ENCODE measurements around the gene NACA. TPM values are rescaled to one million over a fixed set of nuclear protein-coding genes. Genes with fewer than 3 reads are reported as not detected.
"Not testable (repeated sequence)": the region's sequence is repeated elsewhere in the genome, so short reads cannot be mapped to it uniquely, and the experiment has no call there.

Gene NACA
- total and polyA plus RNA-seq, 8 donors = 531 to 2,541 (median 2,355) TPM

DNA sequence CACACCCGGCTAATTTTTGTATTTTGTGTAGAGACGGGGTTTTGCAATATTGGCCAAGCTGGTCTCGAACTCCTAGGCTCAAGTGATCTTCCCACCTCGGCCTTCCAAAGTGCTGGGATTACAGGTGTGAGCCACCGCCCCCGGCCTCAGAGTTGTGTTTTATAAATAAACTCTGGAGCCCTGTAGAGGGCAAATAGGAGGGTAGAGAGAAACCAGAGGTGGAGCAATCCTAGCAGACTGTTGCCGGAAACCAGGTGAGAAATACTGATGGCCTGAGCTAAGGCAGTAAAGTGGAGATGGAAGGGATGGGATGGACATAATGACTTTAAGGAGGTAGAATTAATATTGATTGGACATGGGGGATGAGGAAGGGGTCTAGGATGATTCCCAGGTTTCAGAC is 35.4 kb upstream of the NACA start:
- H3K27ac ChIP-seq = no peak overlapping the region
- intact Hi-C loops (cut with DNase I) = no loop called here

DNA sequence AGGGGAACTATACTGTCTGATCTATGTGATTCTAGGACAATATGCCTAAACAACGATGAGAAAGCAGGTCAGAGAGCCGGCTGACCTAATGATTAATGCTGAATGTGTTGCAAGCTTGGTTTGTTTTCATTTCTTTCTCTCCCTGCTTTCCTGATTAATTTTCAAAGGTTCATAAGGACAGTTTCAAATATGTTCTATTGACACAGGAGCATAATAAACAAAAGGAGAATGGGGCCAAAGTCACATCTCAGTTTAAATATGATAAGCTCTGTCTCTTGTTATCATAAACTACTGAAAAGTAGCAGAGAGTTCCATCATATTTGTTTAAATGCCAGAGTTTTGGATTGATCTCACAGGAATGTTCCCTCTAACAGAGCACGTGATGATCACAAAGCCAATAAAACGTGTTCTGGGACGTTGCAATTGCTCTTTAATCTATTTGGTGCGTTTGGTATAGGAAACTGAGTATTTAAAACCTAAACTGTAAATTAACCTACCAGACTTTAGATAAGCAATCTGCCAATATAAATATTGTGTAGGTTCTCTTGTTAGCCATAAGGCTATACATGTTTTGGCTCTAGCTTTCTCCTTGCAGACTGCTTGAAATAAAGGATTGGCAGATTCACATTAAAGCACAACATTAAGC is 34.3 kb upstream of the NACA start:
- intact Hi-C loops (cut with DNase I) = loop anchor here in 1 of 2 donors (5.0 kb wide), 1 partner anchor 228 kb away; no protein-coding TSS in a partner anchor
- Histone ChIP-seq H3K27me3 (no peaks in the 10 kb centered on the region), H3K27ac (no peak overlapping the region), H3K9me3 (peaks cover 0 to 10% of the 10 kb centered on the region in 2 donors), H3K36me3 (no peaks in the 10 kb centered on the region), H3K4me1 (peaks cover 0 to 2% of the 10 kb centered on the region in 2 donors), H3K4me3 (no peak overlapping the region)
- TF ChIP-seq, protein P1, sequence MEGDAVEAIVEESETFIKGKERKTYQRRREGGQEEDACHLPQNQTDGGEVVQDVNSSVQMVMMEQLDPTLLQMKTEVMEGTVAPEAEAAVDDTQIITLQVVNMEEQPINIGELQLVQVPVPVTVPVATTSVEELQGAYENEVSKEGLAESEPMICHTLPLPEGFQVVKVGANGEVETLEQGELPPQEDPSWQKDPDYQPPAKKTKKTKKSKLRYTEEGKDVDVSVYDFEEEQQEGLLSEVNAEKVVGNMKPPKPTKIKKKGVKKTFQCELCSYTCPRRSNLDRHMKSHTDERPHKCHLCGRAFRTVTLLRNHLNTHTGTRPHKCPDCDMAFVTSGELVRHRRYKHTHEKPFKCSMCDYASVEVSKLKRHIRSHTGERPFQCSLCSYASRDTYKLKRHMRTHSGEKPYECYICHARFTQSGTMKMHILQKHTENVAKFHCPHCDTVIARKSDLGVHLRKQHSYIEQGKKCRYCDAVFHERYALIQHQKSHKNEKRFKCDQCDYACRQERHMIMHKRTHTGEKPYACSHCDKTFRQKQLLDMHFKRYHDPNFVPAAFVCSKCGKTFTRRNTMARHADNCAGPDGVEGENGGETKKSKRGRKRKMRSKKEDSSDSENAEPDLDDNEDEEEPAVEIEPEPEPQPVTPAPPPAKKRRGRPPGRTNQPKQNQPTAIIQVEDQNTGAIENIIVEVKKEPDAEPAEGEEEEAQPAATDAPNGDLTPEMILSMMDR (IDR thresholded peaks at IDR 0.05) = no peak
- DNase-seq (no peak), ATAC-seq (no peak)

More for the DNA sequence above, 35.4 kb upstream of the NACA start:
- Histone ChIP-seq H3K4me1 (peaks cover 0 to 5% of the 10 kb centered on the region in 2 donors), H3K4me3 (no peak overlapping the region), H3K36me3 (no peaks in the 10 kb centered on the region), H3K27me3 (no peaks in the 10 kb centered on the region), H3K9me3 (peaks cover 0 to 10% of the 10 kb centered on the region in 2 donors)
- TF ChIP-seq, protein P1 (IDR thresholded peaks at IDR 0.05) = no peak
- no peak for ATAC-seq
- no peak for DNase-seq

DNA sequence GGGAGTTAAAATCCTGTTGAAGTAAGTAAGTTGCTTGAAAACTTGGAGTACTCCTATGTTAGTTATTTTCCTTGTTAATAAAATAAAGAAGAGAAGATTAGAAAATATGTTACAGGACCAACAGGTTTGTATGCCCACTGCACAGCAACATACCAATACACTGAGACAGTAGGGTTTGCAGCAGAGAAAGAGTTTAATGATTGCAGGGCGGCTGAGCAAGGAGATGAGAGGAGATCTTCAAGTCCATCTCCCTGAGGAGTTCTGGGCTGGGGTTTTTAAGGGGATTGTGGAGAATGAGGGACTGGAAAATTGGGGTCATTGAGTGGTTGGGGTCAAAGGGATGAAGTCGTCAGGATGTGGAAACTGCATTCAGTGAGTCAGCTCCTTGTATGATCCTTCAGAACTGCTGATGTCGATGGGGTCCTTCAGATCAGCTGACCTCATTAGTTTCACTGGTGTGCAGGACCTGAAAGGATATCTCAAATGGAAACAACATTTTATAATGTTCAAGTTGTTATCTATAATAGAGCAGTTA is 33.7 kb upstream of the NACA start:
- TF ChIP-seq, protein P1 (IDR thresholded peaks at IDR 0.05) = no peak
- H3K4me3 ChIP-seq = no peak overlapping the region
- no peak for ATAC-seq
- intact Hi-C loops (cut with DNase I) = loop anchor here in 1 of 2 donors (5.0 kb wide), 1 partner anchor 229 kb away; no protein-coding TSS in a partner anchor
- no peak for DNase-seq
- H3K36me3 ChIP-seq = no peaks in the 10 kb centered on the region
- H3K9me3 ChIP-seq = peaks cover 0 to 10% of the 10 kb centered on the region in 2 donors
- no peaks in the 10 kb centered on the region for H3K4me1 ChIP-seq
- no peak overlapping the region for H3K27ac ChIP-seq
- no peaks in the 10 kb centered on the region for H3K27me3 ChIP-seq

DNA sequence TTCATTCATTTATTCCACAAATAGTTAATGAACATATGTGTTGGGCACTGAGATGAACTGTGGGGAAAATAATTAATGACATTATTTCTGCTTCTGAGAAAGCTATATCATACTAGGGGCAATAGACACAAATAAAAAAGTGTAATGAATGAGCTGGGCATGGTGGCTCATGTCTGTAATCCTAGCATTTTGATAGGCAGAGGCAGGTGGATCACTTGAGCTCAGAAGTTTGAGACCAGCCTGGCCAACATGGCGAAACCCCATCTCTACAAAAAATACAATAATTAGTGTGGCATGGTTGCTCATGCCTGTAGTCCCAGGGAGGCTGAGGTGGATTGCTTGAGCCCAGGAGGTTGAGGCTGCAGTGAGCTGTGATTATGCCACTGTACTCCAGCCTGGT is 32.9 kb upstream of the NACA start:
- not testable (repeated sequence) for H3K36me3 ChIP-seq, H3K27me3 ChIP-seq, H3K27ac ChIP-seq, H3K4me1 ChIP-seq, H3K4me3 ChIP-seq, ATAC-seq, DNase-seq
- H3K9me3 ChIP-seq = peaks cover 0 to 10% of the 10 kb centered on the region in 2 donors
- intact Hi-C loops (cut with DNase I) = loop anchor here in 1 of 2 donors (5.0 kb wide), 1 partner anchor 229 kb away; no protein-coding TSS in a partner anchor

DNA sequence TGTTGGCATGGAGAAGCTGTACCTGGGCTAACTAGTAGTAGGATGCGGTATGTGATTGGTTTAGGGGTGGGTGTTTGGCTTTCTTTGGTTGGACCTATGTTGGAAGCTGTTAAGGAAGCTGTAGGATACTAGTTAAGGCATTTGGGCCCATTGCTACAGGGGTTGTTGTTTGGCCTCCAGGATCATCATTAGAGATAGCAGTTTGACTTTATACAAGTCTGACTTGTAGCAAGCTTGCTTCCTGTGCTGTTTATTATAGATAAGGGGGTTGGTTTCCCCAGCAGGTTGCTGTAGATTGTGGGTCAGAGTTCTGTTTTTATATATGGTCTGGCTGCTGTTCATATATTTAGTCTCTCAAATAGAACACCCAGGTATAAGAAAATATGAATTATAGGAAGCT is 28.5 kb upstream of the NACA start:
- no peaks in the 10 kb centered on the region for H3K27me3 ChIP-seq
- H3K4me1 ChIP-seq = peaks cover 10 to 30% of the 10 kb centered on the region in 2 donors
- TF ChIP-seq, protein P1 (IDR thresholded peaks at IDR 0.05) = no peak
- H3K9me3 ChIP-seq = peaks cover 0 to 5% of the 10 kb centered on the region in 2 donors
- H3K27ac ChIP-seq = no peak overlapping the region
- H3K36me3 ChIP-seq = no peaks in the 10 kb centered on the region
- ATAC-seq (no peak), DNase-seq (no peak)
- intact Hi-C loops (cut with DNase I) = no loop called here
- H3K4me3 ChIP-seq = no peak overlapping the region

Measured in left lung (tissue), 10 donors.